H1 (cell line): ENCODE results near the gene SPARCL1. TPM values are rescaled to one million over a fixed set of nuclear protein-coding genes. Genes with fewer than 3 reads are reported as not detected.
"Not testable (repeated sequence)": the region's sequence is repeated elsewhere in the genome, so short reads cannot be mapped to it uniquely, and the experiment has no call there.

ENCODE experiments used
- CTCF ChIA-PET: fragments of 300-600 bp; sonication (Branson Sonifier 250); formaldehyde crosslinking; loops from one replicate; lab custom pipeline; 2021; ENCODE audit not compliant: partially characterized antibody; lab: Charles Lee
- POLR2A ChIA-PET: fragments of 300-600 bp; sonication (Branson Sonifier 250); formaldehyde crosslinking; loops from one replicate; lab custom pipeline; 2021; ENCODE audit warnings: inconsistent platforms; ENCODE audit not compliant: partially characterized antibody; lab: Charles Lee
- DNase-seq, 2 experiments: peaks; one replicate each; pipeline versions ENCODE4 v3.0.0 to v3.0.0-alpha.2; 2010 to 2022; ENCODE audit warnings: low spot score in 2 of 2, low read depth in 1 of 2, mixed read lengths in 1 of 2
- FAIRE-seq: peaks from 2 replicates; lab custom pipeline; 2011; peaks lifted over from hg19 to GRCh38; lab: Jason Lieb, UNC
- H2AFZ ChIP-seq: 2 replicates; pipeline ENCODE4 v1.8.1; 2012; ENCODE audit warnings: low read length, inconsistent platforms
- H2AK5ac ChIP-seq: 2 replicates; pipeline ENCODE4 v1.6.1; 2013; ENCODE audit warnings: low read depth, low read length
- H2BK120ac ChIP-seq: replicated peaks from 2 replicates; pipeline ENCODE3; 2013; ENCODE audit warnings: low read depth, low read length, inconsistent platforms
- H2BK12ac ChIP-seq: 2 replicates; pipeline ENCODE4 v1.6.1; 2013; ENCODE audit warnings: low read depth, low read length
- H2BK15ac ChIP-seq: 2 replicates; pipeline ENCODE4 v1.6.1; 2013; ENCODE audit warnings: low read length
- H2BK20ac ChIP-seq: 2 replicates; pipeline ENCODE4 v1.6.1; 2013; ENCODE audit warnings: low read length
- H2BK5ac ChIP-seq: 2 replicates; pipeline ENCODE4 v1.6.1; 2013; ENCODE audit warnings: low read depth, low read length
- H3K14ac ChIP-seq: 2 replicates; pipeline ENCODE4 v1.6.1; 2013; ENCODE audit warnings: inconsistent platforms; ENCODE audit not compliant: insufficient read length
- H3K18ac ChIP-seq: 2 replicates; pipeline ENCODE4 v1.6.1; 2013; ENCODE audit warnings: low read length; ENCODE audit errors: extremely low read depth
- H3K23ac ChIP-seq: 2 replicates; pipeline ENCODE4 v1.6.1; 2013; ENCODE audit warnings: inconsistent platforms; ENCODE audit not compliant: insufficient read length
- H3K23me2 ChIP-seq: 2 replicates; pipeline ENCODE4 v1.6.1; 2013; ENCODE audit warnings: low read depth, low read length
- H3K27ac ChIP-seq: 2 replicates; pipeline ENCODE4 v1.6.1; 2011; ENCODE audit warnings: low read depth, low read length, inconsistent platforms
- H3K27me3 ChIP-seq, 4 experiments: replicated peaks in 1 of 4; 1 replicate in 1 of 4; 2 replicates in 3 of 4; pipeline versions ENCODE4 v1.6.1 to v1.8.1; 2011 to 2013; ENCODE audit warnings: low read length in 3 of 4, mild to moderate bottlenecking in 3 of 4, inconsistent platforms in 2 of 4, mixed read lengths in 2 of 4, moderate library complexity in 1 of 4; ENCODE audit not compliant: control insufficient read depth in 3 of 4, insufficient read depth in 3 of 4; ENCODE audit errors: extremely low read depth in 1 of 4
- H3K36me3 ChIP-seq, 4 experiments: 2 replicates each; pipeline versions ENCODE4 v1.6.1 to v1.8.1; 2011 to 2013; ENCODE audit warnings: mild to moderate bottlenecking in 4 of 4, low read length in 3 of 4, moderate library complexity in 2 of 4, control low read depth in 1 of 4, inconsistent platforms in 1 of 4; ENCODE audit not compliant: insufficient read depth in 4 of 4, control insufficient read depth in 2 of 4
- H3K4ac ChIP-seq: replicated peaks from 2 replicates; pipeline ENCODE3; 2013; ENCODE audit warnings: low read length, low read depth, mixed read lengths, inconsistent platforms; ENCODE audit not compliant: insufficient read length
- H3K4me1 ChIP-seq, 4 experiments: replicated peaks in 1 of 4; 1 replicate in 1 of 4; 2 replicates in 3 of 4; pipeline versions ENCODE4 v1.6.1 to v1.8.1; 2011 to 2013; ENCODE audit warnings: low read length in 3 of 4, inconsistent platforms in 2 of 4, mixed read lengths in 1 of 4; ENCODE audit not compliant: insufficient read depth in 4 of 4, control insufficient read depth in 3 of 4
- H3K4me2 ChIP-seq, 2 experiments: 2 replicates each; pipeline versions ENCODE4 v1.6.1 to v1.8.1; 2011 to 2013; ENCODE audit warnings: low read depth in 2 of 2, low read length in 2 of 2, control low read depth in 1 of 2, inconsistent platforms in 1 of 2, mild to moderate bottlenecking in 1 of 2; ENCODE audit not compliant: insufficient read depth in 1 of 2
- H3K4me3 ChIP-seq, 4 experiments: fragments of 200-600, 300-600 bp in 1 of 4; sonication (generic), shearing (Covaris generic), sonication (Bioruptor Twin) in 1 of 4; 2 replicates each; pipeline versions ENCODE4 v1.5.1 to v1.8.1; 2011 to 2016; ENCODE audit warnings: low read length in 4 of 4, low read depth in 3 of 4, control low read depth in 2 of 4, inconsistent platforms in 2 of 4, mild to moderate bottlenecking in 2 of 4, mixed read lengths in 1 of 4, moderate library complexity in 1 of 4; ENCODE audit not compliant: insufficient read depth in 2 of 4; ENCODE audit errors: extremely low read depth in 1 of 4
- H3K56ac ChIP-seq: replicated peaks from 2 replicates; pipeline ENCODE3; 2013; ENCODE audit warnings: low read depth, mild to moderate bottlenecking, mixed read lengths, low read length, inconsistent platforms; ENCODE audit not compliant: insufficient read length
- H3K79me1 ChIP-seq: 2 replicates; pipeline ENCODE4 v1.6.1; 2013; ENCODE audit warnings: low read depth, low read length, control low read depth
- H3K79me2 ChIP-seq, 2 experiments: 2 replicates each; pipeline versions ENCODE4 v1.6.1 to v1.8.1; 2012 to 2013; ENCODE audit warnings: low read length in 2 of 2, mild to moderate bottlenecking in 2 of 2, inconsistent platforms in 1 of 2; ENCODE audit not compliant: insufficient read depth in 2 of 2, control insufficient read depth in 1 of 2
- H3K9ac ChIP-seq, 4 experiments: replicated peaks in 1 of 4; 1 replicate in 1 of 4; 2 replicates in 3 of 4; pipeline versions ENCODE4 v1.6.1 to v1.8.1; 2011 to 2013; ENCODE audit warnings: low read depth in 3 of 4, low read length in 3 of 4, control low read depth in 2 of 4, mild to moderate bottlenecking in 2 of 4, moderate library complexity in 2 of 4, inconsistent platforms in 1 of 4; ENCODE audit errors: extremely low read depth in 1 of 4
- H3K9me3 ChIP-seq, 2 experiments: 2 replicates each; pipeline versions ENCODE4 v1.6.1 to v1.8.1; 2012 to 2013; ENCODE audit warnings: mild to moderate bottlenecking in 2 of 2, moderate library complexity in 2 of 2, control low read depth in 1 of 2, inconsistent platforms in 1 of 2, low read depth in 1 of 2, low read length in 1 of 2, mixed read lengths in 1 of 2; ENCODE audit not compliant: insufficient read depth in 2 of 2
- H4K20me1 ChIP-seq, 2 experiments: replicated peaks in 1 of 2; 2 replicates each; pipeline versions ENCODE3 to v1.8.1; 2011 to 2013; ENCODE audit warnings: inconsistent platforms in 2 of 2, low read length in 2 of 2, mild to moderate bottlenecking in 1 of 2; ENCODE audit not compliant: insufficient read depth in 2 of 2, control insufficient read depth in 1 of 2
- H4K5ac ChIP-seq: 2 replicates; pipeline ENCODE4 v1.6.1; 2013; ENCODE audit warnings: low read length, low read depth, mixed read lengths, inconsistent platforms; ENCODE audit not compliant: insufficient read length
- H4K8ac ChIP-seq: 2 replicates; pipeline ENCODE4 v1.8.0; 2013; ENCODE audit warnings: mild to moderate bottlenecking, moderate library complexity, low read length, inconsistent platforms; ENCODE audit not compliant: insufficient read depth; ENCODE audit errors: extremely low read depth
- H4K91ac ChIP-seq: replicated peaks from 2 replicates; pipeline ENCODE3; 2013; ENCODE audit warnings: low read length, mixed read lengths, inconsistent platforms; ENCODE audit not compliant: insufficient read length
- RNF2 ChIP-seq: fragments of 200-900, 300-1000 bp; sonication (generic); IDR thresholded peaks from 2 replicates; pipeline ENCODE4 v1.7.1; 2016; ENCODE audit warnings: borderline replicate concordance, low read depth, mild to moderate bottlenecking, antibody characterized with exemption, low read length; ENCODE audit not compliant: poor library complexity, severe bottlenecking; ENCODE audit errors: missing control alignments
- WGBS, 2 experiments: shearing (Covaris generic) in 1 of 2; methylation state at CpG; one replicate each; pipeline versions ENCODE4 v1.1.6 to v1.1.7; 2013 to 2015; ENCODE audit warnings: low lambda C conversion rate in 2 of 2, mixed read lengths in 2 of 2, inconsistent platforms in 1 of 2, low coverage in 1 of 2, missing lambda C conversion rate in 1 of 2; ENCODE audit not compliant: insufficient replicate concordance in 2 of 2, insufficient coverage in 1 of 2, insufficient read length in 1 of 2; ENCODE audit errors: extremely low coverage in 1 of 2, missing lambda C conversion rate in 1 of 2; 5-methylcytosine and 5-hydroxymethylcytosine counted together
- polyA plus RNA-seq, 7 experiments: library from polyadenylated mRNA; depleted of rRNA in 3 of 7; stranded (reverse) in 5 of 7; unstranded in 2 of 7; fragments of >200 nt in 5 of 7; fragments of 200-250 nt in 2 of 7; gene quantifications; 1 replicate in 5 of 7; 2 replicates in 1 of 7; 4 replicates in 1 of 7; pipeline versions ENCODE4 v1.2.1 to v1.2.3, GENCODE V29; 2011 to 2013; ENCODE audit warnings: missing spikeins in 2 of 7, mixed read lengths in 2 of 7
- total RNA-seq: library from RNA; stranded (reverse); fragmentation: NEBNext Ultra II Directional; extraction: Animal tissue kit (Norgen Biotek cat#: 25700); gene quantifications from 2 replicates; pipeline ENCODE4 v1.2.1, GENCODE V29; 2021

SPARCL1 gene
- total and polyA plus RNA-seq, 2 of the 8 experiments (the other 6 are each of a cell fraction or from before 2014, with no cell fraction given): 0.48 to 0.51 TPM

DNA sequence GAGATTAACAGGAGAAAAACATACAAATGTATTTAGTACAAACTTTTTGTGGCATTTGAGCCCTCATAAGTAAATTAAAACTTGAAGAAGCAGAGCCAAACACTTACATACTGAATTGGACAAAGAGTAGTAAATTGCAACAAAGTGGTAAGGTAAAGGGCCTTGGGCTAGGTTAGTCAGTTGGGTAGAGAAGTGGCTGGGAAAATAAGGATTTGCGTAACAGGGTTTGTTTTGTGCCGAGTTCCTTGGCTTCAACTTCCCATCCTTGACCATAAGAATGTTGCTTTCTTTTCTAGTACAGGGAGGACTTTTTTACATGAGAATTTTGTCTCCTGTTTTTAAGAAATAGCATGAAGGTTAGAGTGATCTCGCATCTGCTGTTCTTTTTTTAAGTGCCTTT, 45.8 kb upstream of the SPARCL1 start:
- ChIA-PET CTCF (no interaction called here), POLR2A (no interaction called here)
- Histone ChIP-seq H4K8ac (no peak overlapping the region), H3K27me3 (no peaks in the 10 kb centered on the region), H3K14ac (no peak overlapping the region), H3K4me1 (peaks cover 0 to 3% (median 0%) of the 10 kb centered on the region in 4 experiments; a peak in 1 of 7 replicates), H3K27ac (no peak overlapping the region), H2BK120ac (no peak overlapping the region), H3K9me3 (no peaks in the 10 kb centered on the region), H3K18ac (no peak overlapping the region), H3K4ac (no peak overlapping the region), H2AFZ (no peak overlapping the region), H3K36me3 (no peaks in the 10 kb centered on the region), H3K4me3 (no peak overlapping the region), H2AK5ac (no peak overlapping the region), H2BK20ac (no peak overlapping the region), H3K23ac (no peak overlapping the region), H3K56ac (no peak overlapping the region), H2BK5ac (no peak overlapping the region), H3K23me2 (no peaks in the 10 kb centered on the region), H3K79me1 (no peaks in the 10 kb centered on the region), H2BK15ac (no peak overlapping the region), H2BK12ac (no peak overlapping the region), H4K20me1 (no peaks in the 10 kb centered on the region), H4K5ac (no peak overlapping the region), H3K4me2 (no peak overlapping the region), H4K91ac (no peak overlapping the region), H3K79me2 (no peaks in the 10 kb centered on the region), H3K9ac (no peak overlapping the region)
- no peak for TF ChIP-seq RNF2
- FAIRE-seq: no peak
- WGBS, 2 experiments: 60% methylated on average over 3 of the region's 3 CpGs; no CpG with 5 or more reads in 1 of the 2 experiments
- no peak for DNase-seq

- H3K56ac ChIP-seq, H4K91ac ChIP-seq, H2BK5ac ChIP-seq, H3K14ac ChIP-seq, H2AK5ac ChIP-seq, H3K27me3 ChIP-seq, H3K23ac ChIP-seq, H3K4me3 ChIP-seq, H3K9me3 ChIP-seq, H3K79me1 ChIP-seq, H4K8ac ChIP-seq, H3K79me2 ChIP-seq, H3K23me2 ChIP-seq, FAIRE-seq, H4K20me1 ChIP-seq, H3K4me2 ChIP-seq, H2AFZ ChIP-seq, H3K4me1 ChIP-seq, H2BK20ac ChIP-seq, H2BK12ac ChIP-seq, H3K9ac ChIP-seq, H3K18ac ChIP-seq, H4K5ac ChIP-seq, POLR2A ChIA-PET, H3K4ac ChIP-seq, H2BK120ac ChIP-seq, H3K36me3 ChIP-seq, CTCF ChIA-PET, H2BK15ac ChIP-seq, H3K27ac ChIP-seq, DNase-seq: not testable (repeated sequence)
Measured at GRCh38 chr4:87574376-87574775, 45.2 kb upstream of the SPARCL1 start.
